ENCODE measurements around the gene SNX27. TPM values are rescaled to one million over a fixed set of nuclear protein-coding genes. Genes with fewer than 3 reads are reported as not detected.

Gene SNX27
- total and polyA plus RNA-seq, 10 of the 15 experiments (the other 5 are each of a cell fraction or from before 2014, with no cell fraction given) = 3.8 to 21.8 (median 12.5) TPM

DNA sequence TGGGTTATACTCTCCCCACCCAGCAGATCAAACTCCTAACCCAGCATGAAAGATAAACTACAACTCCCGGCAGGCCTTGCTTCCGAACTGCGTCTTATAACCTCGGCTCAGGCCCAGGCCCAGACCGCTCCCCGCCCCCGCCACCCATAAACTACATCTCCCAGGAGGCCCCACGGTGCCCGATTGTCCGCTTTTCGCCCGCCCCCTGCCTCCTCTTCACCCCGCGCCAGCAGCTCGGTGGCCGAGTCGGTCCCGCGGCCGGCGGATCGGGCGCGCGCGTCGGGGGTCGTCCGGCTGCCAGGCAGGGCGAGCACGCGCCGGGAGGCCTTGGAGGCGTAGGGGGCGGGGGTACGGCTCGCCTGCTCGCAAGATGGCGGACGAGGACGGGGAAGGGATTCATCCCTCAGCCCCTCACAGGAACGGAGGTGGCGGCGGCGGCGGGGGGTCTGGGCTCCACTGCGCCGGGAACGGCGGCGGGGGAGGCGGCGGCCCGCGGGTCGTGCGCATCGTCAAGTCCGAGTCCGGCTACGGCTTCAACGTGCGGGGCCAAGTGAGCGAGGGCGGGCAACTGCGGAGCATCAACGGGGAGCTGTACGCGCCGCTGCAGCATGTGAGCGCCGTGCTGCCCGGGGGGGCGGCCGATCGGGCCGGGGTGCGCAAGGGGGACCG, at the start of gene SNX27 (continued):
- TF ChIP-seq GATAD2B (conservative IDR thresholded peaks at IDR 0.05; ENCODE audit: low read depth) = peak; percentile 88
- no peak for TF ChIP-seq POU2F2 (IDR thresholded peaks at IDR 0.05; ENCODE audit: borderline replicate concordance, low read depth, low read length)
- no peak for TF ChIP-seq ZNF24 (IDR thresholded peaks at IDR 0.05)
- no peak for TF ChIP-seq TCF7 (IDR thresholded peaks at IDR 0.05; ENCODE audit: borderline replicate concordance)
- TF ChIP-seq POLR2A (IDR thresholded peaks at IDR 0.05; ENCODE audit: low read depth, low read length) = peak; percentile 86
- peak; percentile 48; the same call in 1 of the 2 replicates for TF ChIP-seq TAF1 (IDR thresholded peaks at IDR 0.05; ENCODE audit: borderline replicate concordance, low read depth, low read length)
- TF ChIP-seq ZBED1 (IDR thresholded peaks at IDR 0.05; ENCODE audit: borderline replicate concordance) = no peak
- TF ChIP-seq, protein P1, sequence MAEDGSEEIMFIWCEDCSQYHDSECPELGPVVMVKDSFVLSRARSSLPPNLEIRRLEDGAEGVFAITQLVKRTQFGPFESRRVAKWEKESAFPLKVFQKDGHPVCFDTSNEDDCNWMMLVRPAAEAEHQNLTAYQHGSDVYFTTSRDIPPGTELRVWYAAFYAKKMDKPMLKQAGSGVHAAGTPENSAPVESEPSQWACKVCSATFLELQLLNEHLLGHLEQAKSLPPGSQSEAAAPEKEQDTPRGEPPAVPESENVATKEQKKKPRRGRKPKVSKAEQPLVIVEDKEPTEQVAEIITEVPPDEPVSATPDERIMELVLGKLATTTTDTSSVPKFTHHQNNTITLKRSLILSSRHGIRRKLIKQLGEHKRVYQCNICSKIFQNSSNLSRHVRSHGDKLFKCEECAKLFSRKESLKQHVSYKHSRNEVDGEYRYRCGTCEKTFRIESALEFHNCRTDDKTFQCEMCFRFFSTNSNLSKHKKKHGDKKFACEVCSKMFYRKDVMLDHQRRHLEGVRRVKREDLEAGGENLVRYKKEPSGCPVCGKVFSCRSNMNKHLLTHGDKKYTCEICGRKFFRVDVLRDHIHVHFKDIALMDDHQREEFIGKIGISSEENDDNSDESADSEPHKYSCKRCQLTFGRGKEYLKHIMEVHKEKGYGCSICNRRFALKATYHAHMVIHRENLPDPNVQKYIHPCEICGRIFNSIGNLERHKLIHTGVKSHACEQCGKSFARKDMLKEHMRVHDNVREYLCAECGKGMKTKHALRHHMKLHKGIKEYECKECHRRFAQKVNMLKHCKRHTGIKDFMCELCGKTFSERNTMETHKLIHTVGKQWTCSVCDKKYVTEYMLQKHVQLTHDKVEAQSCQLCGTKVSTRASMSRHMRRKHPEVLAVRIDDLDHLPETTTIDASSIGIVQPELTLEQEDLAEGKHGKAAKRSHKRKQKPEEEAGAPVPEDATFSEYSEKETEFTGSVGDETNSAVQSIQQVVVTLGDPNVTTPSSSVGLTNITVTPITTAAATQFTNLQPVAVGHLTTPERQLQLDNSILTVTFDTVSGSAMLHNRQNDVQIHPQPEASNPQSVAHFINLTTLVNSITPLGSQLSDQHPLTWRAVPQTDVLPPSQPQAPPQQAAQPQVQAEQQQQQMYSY (CRISPR knock-in tag; IDR thresholded peaks at IDR 0.05) = no peak
- TF ChIP-seq ZNF384 (IDR thresholded peaks at IDR 0.05; ENCODE audit: borderline replicate concordance, low read depth, low read length) = no peak
- peak; percentile 83 for TF ChIP-seq SREBF1 (IDR thresholded peaks at IDR 0.05; ENCODE audit: low read length)
- TF ChIP-seq FOXK2 (IDR thresholded peaks at IDR 0.05) = no peak
- TF ChIP-seq, protein P2, sequence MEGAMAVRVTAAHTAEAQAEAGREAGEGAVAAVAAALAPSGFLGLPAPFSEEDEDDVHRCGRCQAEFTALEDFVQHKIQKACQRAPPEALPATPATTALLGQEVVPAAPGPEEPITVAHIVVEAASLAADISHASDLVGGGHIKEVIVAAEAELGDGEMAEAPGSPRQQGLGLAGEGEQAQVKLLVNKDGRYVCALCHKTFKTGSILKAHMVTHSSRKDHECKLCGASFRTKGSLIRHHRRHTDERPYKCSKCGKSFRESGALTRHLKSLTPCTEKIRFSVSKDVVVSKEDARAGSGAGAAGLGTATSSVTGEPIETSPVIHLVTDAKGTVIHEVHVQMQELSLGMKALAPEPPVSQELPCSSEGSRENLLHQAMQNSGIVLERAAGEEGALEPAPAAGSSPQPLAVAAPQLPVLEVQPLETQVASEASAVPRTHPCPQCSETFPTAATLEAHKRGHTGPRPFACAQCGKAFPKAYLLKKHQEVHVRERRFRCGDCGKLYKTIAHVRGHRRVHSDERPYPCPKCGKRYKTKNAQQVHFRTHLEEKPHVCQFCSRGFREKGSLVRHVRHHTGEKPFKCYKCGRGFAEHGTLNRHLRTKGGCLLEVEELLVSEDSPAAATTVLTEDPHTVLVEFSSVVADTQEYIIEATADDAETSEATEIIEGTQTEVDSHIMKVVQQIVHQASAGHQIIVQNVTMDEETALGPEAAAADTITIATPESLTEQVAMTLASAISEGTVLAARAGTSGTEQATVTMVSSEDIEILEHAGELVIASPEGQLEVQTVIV (IDR thresholded peaks at IDR 0.05; ENCODE audit: borderline replicate concordance, partially characterized antibody) = no peak
